ENCODE results near the gene C1QTNF7. TPM values are rescaled to one million over a fixed set of nuclear protein-coding genes. Genes with fewer than 3 reads are reported as not detected.

C1QTNF7 gene, protein sequence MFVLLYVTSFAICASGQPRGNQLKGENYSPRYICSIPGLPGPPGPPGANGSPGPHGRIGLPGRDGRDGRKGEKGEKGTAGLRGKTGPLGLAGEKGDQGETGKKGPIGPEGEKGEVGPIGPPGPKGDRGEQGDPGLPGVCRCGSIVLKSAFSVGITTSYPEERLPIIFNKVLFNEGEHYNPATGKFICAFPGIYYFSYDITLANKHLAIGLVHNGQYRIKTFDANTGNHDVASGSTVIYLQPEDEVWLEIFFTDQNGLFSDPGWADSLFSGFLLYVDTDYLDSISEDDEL
- not detected in 5 replicates for total RNA-seq (2022; extraction: Qiagen RNA extraction)

DNA sequence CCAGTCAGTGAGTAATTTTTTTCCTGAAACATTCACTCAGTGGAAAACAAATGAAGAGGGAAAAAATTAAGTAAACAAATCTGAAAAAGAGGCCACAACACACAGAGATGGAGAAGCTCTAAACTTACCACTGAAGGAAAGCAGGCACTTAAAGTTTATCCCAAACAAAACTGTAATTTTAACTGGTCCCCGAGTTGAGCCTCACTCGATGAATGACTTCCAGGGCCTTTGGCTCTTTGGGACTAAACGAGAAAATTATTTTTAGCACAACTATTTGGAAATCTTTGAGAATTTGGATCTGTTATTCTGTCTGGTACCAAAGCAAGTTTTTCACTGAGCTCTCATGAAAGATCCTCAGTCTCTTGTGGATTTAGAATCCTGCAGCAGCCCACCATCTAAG is at the start of gene C1QTNF7:
C1QTNF7 (plus strand) TSS at position 333 of the 400 bp plus-strand sequence. CDS start 7,711 bp downstream, outside the sequence.

DNA sequence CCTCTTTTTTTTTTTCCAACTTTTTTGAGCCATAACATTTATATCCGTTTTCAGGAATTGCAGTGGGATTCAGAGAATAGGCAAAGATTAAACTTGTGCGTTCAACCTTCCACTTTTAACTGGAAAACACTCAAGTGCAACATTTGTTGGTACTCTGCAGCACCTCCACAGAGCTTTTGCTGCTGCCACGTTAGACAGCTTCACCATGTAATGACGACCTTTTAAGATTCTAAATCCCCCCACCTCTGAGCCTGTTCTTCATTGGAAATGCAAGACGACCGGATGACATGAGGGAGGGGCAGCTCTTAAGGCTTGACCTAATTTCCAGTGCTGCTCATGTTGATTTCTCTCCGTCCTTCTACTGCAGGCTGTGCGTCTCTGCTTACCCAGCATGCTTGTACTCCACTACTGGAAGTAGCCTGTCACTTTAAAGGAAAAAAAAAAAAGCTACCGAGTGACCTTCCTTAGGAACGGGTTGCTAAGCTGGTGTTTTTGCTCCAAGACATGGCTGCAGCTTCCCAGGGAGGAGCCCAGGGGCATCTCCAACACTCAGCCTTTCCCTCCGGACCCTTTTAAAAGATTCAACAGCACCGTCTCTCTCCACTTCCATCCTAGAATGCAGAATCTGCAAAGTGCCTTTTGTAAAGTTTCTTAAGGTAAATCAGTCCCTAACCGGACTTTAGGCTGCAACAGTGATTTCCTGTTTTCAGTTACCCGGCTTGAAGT is 41.7 kb downstream of the C1QTNF7 start, which contains the start of gene CC2D2A:
CC2D2A (plus strand) TSS at position 481 of the 726 bp plus-strand sequence. CDS start 6,051 bp downstream, outside the sequence.

Other genes starting within 250 kb of the C1QTNF7 start
- gene CC2D2A, start 41.8 kb downstream of the C1QTNF7 start, total RNA-seq (2022; extraction: Qiagen RNA extraction) = 11.6 to 14.4 TPM (median 12.5 TPM) in 5 replicates
- gene FBXL5, start 227.3 kb downstream of the C1QTNF7 start, total RNA-seq (2022; extraction: Qiagen RNA extraction) = 26.2 to 30.6 TPM (median 29.1 TPM) in 5 replicates